Measurements from ENCODE around the gene IL1RL2.

IL1RL2 gene

DNA sequence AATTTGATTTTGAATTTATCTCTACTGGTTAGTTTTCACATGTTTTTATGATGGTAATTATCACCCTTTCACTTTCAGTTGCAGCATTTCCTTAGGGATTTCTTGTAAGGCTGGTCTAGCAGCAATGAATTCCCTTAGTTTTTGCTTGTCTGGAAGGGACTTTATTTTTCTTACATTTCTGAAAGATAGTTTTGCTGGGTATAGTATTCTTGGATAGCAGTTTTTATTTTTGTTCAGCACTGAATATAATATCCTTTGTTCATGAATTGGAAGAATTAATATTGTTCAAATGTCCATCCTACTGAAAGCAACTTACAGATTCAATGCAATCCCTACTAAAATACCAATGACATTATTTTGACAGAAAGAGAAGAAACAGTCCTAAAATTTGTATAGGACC lies 30.2 kb downstream of the IL1RL2 start:
- Histone ChIP-seq H3K36me3 (ENCODE audit: insufficient read depth, low read length) (no peaks in the 10 kb centered on the region), H3K4me1 (ENCODE audit: insufficient read depth, low read length, poor library complexity, severe bottlenecking) (peaks cover 7% of the 10 kb centered on the region), H3K4me2 (ENCODE audit: low read depth, low read length, poor library complexity, severe bottlenecking) (no peak overlapping the region), H3K9me2 (replicated peaks; ENCODE audit: low read depth, low read length) (no peaks in the 10 kb centered on the region), H3K9me3 (ENCODE audit: insufficient read depth, low read depth, low read length) (peaks cover 14% of the 10 kb centered on the region), H3F3A (ENCODE audit: low read depth) (no peaks in the 10 kb centered on the region), H4K20me1 (ENCODE audit: insufficient read depth, low read length, poor library complexity, severe bottlenecking) (no peaks in the 10 kb centered on the region), H3K4me3 (ENCODE audit: low read length, poor library complexity, severe bottlenecking) (no peak overlapping the region), H3K27me3 (ENCODE audit: insufficient read depth, low read length, poor library complexity, severe bottlenecking) (no peaks in the 10 kb centered on the region), H2AFZ (ENCODE audit: low read length) (no peak overlapping the region), H3K9ac (ENCODE audit: low read depth, low read length, poor library complexity, severe bottlenecking) (no peak overlapping the region), H3K79me2 (ENCODE audit: insufficient read depth, low read length) (no peaks in the 10 kb centered on the region)
- no peak for TF ChIP-seq EZH2phosphoT487 (IDR thresholded peaks at IDR 0.05; ENCODE audit: borderline replicate concordance)

DNA sequence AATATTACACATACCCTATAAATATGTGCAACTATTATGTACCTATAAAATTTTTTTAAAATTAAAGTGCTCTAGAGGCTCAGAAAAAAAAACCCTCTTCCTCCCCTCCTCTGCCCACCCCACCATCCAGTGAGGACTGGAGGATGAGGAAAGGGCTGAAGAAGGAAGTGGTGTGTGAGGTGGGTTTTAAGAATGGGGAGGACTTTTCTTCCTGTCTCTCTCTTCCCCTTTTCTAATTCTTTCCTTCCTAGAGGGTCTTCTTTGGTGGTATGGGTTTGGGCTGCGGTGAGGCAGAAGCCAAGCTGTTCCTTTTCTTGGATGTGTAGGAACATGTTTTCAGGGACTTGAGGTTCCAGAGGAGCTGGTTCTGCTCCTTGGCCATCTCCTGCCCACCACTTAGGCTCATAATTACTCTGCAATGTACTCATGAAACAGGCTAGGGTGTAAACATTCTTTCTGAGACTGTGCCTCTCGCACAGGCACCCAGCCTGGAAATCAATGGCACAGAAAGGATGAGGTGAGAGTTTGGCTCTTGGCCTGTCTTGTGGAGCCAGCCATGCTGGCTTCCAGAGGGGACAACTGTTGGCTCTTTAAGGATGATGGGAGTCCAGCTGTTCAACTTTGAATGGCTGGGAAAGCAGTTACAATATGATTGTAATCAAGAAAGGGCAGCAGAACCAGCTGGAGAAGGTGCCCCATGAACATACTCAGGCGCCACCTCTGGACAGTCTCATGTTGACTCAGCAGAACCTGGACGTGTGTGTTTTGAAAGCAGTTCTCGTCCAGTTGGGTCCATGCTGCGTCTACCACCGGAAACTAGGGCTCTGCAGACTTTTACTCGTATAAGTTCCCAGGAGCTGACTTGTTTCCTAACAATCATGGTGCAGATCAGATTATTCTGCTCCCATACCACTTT lies 38.3 kb downstream of the IL1RL2 start:
- H3K4me1 ChIP-seq (ENCODE audit: insufficient read depth, low read length, poor library complexity, severe bottlenecking) = peaks cover 24% of the 10 kb centered on the region
- H3K4me2 ChIP-seq (ENCODE audit: low read depth, low read length, poor library complexity, severe bottlenecking) = no peak overlapping the region
- peaks cover 6% of the 10 kb centered on the region for H3K27me3 ChIP-seq (ENCODE audit: insufficient read depth, low read length, poor library complexity, severe bottlenecking)
- H3K36me3 ChIP-seq (ENCODE audit: insufficient read depth, low read length) = no peaks in the 10 kb centered on the region
- TF ChIP-seq EZH2phosphoT487 (IDR thresholded peaks at IDR 0.05; ENCODE audit: borderline replicate concordance) = no peak
- TF ChIP-seq, protein P1, sequence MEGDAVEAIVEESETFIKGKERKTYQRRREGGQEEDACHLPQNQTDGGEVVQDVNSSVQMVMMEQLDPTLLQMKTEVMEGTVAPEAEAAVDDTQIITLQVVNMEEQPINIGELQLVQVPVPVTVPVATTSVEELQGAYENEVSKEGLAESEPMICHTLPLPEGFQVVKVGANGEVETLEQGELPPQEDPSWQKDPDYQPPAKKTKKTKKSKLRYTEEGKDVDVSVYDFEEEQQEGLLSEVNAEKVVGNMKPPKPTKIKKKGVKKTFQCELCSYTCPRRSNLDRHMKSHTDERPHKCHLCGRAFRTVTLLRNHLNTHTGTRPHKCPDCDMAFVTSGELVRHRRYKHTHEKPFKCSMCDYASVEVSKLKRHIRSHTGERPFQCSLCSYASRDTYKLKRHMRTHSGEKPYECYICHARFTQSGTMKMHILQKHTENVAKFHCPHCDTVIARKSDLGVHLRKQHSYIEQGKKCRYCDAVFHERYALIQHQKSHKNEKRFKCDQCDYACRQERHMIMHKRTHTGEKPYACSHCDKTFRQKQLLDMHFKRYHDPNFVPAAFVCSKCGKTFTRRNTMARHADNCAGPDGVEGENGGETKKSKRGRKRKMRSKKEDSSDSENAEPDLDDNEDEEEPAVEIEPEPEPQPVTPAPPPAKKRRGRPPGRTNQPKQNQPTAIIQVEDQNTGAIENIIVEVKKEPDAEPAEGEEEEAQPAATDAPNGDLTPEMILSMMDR (conservative IDR thresholded peaks at IDR 0.05; ENCODE audit: low read length) = 0 out of 2 replicates have a peak, but pooled peaks have one; percentile 25
- no peaks in the 10 kb centered on the region for H3K9me3 ChIP-seq (ENCODE audit: insufficient read depth, low read depth, low read length)
- no peaks in the 10 kb centered on the region for H3K9me2 ChIP-seq (replicated peaks; ENCODE audit: low read depth, low read length)
- H3F3A ChIP-seq (ENCODE audit: low read depth) = no peaks in the 10 kb centered on the region
- no peak overlapping the region for H3K4me3 ChIP-seq (ENCODE audit: low read length, poor library complexity, severe bottlenecking)
- peak overlapping the region; percentile 58 for H2AFZ ChIP-seq (ENCODE audit: low read length)
- no peaks in the 10 kb centered on the region for H3K79me2 ChIP-seq (ENCODE audit: insufficient read depth, low read length)
- no peaks in the 10 kb centered on the region for H4K20me1 ChIP-seq (ENCODE audit: insufficient read depth, low read length, poor library complexity, severe bottlenecking)
- H3K9ac ChIP-seq (ENCODE audit: low read depth, low read length, poor library complexity, severe bottlenecking) = no peak overlapping the region

DNA sequence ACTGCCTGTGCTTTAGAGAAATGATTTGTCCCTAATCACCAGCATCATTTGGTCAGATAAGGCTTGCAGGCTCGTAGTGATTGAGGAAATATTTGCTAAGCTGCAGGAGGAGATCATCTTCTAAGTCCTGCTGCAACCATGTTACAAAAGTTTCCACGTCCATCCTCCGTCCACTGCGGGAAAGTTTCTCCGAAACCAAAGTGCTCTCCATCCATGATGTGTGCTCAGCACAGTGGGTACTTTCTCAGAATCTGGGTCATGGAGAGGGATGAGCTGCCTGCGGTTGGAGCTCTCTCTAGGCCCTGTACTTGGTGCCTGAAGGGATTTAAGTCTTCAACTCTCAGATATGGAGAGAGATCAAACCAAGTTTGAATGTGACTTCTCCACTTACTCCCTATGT lies 39.3 kb downstream of the IL1RL2 start:
- no peaks in the 10 kb centered on the region for H3K9me3 ChIP-seq (ENCODE audit: insufficient read depth, low read depth, low read length)
- no peaks in the 10 kb centered on the region for H3F3A ChIP-seq (ENCODE audit: low read depth)
- no peak overlapping the region for H2AFZ ChIP-seq (ENCODE audit: low read length)
- H3K27me3 ChIP-seq (ENCODE audit: insufficient read depth, low read length, poor library complexity, severe bottlenecking) = peaks cover 6% of the 10 kb centered on the region
- no peaks in the 10 kb centered on the region for H3K79me2 ChIP-seq (ENCODE audit: insufficient read depth, low read length)
- no peak overlapping the region for H3K4me3 ChIP-seq (ENCODE audit: low read length, poor library complexity, severe bottlenecking)
- H4K20me1 ChIP-seq (ENCODE audit: insufficient read depth, low read length, poor library complexity, severe bottlenecking) = no peaks in the 10 kb centered on the region
- H3K36me3 ChIP-seq (ENCODE audit: insufficient read depth, low read length) = no peaks in the 10 kb centered on the region
- no peak overlapping the region for H3K4me2 ChIP-seq (ENCODE audit: low read depth, low read length, poor library complexity, severe bottlenecking)
- H3K9me2 ChIP-seq (replicated peaks; ENCODE audit: low read depth, low read length) = no peaks in the 10 kb centered on the region
- no peak for TF ChIP-seq EZH2phosphoT487 (IDR thresholded peaks at IDR 0.05; ENCODE audit: borderline replicate concordance)
- peaks cover 24% of the 10 kb centered on the region for H3K4me1 ChIP-seq (ENCODE audit: insufficient read depth, low read length, poor library complexity, severe bottlenecking)
- no peak overlapping the region for H3K9ac ChIP-seq (ENCODE audit: low read depth, low read length, poor library complexity, severe bottlenecking)

DNA sequence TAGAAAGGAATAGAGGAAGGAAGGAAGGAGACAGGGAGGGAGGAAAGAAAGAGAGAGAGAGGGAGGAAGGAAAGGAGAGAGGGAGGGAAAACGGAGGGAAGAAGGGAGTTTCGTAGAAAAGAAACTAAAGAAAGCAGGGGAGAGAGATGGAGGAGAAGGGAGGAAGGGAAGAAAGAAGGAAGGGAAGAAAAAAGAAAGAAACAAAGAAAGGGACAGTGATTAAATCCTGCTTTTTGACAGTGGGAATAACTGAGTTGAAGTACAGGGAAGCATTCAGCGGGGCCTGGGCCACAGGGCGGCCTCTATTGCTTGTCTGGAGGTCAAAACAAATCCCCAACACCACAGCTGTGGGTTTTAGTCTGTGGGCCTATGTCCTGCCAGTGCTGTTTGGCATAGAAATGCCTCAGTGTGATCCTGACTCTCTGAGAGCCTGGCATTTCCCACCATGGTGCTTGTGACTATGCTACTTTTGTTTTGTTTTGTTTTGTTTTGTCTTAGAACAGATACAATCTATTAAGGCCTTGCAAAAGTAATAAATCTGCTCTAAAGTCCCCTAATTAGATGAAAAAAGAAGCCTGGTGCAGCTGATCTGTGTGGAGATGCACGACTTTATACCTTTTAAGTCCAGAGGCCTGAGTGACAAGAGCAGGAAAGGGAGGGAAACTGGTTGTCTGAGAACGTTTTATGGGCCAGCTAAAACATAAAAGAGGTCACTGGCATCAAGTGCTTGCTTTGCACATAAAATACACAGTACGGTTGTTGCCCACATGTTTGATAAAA lies 40.0 kb downstream of the IL1RL2 start:
- Histone ChIP-seq H3K4me1 (ENCODE audit: insufficient read depth, low read length, poor library complexity, severe bottlenecking) (peaks cover 24% of the 10 kb centered on the region), H3K79me2 (ENCODE audit: insufficient read depth, low read length) (no peaks in the 10 kb centered on the region), H3K36me3 (ENCODE audit: insufficient read depth, low read length) (no peaks in the 10 kb centered on the region), H3K9ac (ENCODE audit: low read depth, low read length, poor library complexity, severe bottlenecking) (peak overlapping the region; percentile 6), H3K9me2 (replicated peaks; ENCODE audit: low read depth, low read length) (no peaks in the 10 kb centered on the region), H3K9me3 (ENCODE audit: insufficient read depth, low read depth, low read length) (no peaks in the 10 kb centered on the region), H3K27me3 (ENCODE audit: insufficient read depth, low read length, poor library complexity, severe bottlenecking) (peaks cover 6% of the 10 kb centered on the region), H3F3A (ENCODE audit: low read depth) (no peaks in the 10 kb centered on the region), H3K4me2 (ENCODE audit: low read depth, low read length, poor library complexity, severe bottlenecking) (peak overlapping the region; percentile 58), H3K4me3 (ENCODE audit: low read length, poor library complexity, severe bottlenecking) (peak overlapping the region; percentile 40), H2AFZ (ENCODE audit: low read length) (peak overlapping the region; percentile 90), H4K20me1 (ENCODE audit: insufficient read depth, low read length, poor library complexity, severe bottlenecking) (no peaks in the 10 kb centered on the region)
- no peak for TF ChIP-seq EZH2phosphoT487 (IDR thresholded peaks at IDR 0.05; ENCODE audit: borderline replicate concordance)
- TF ChIP-seq, protein P1 (conservative IDR thresholded peaks at IDR 0.05; ENCODE audit: low read length) = no peak

Measured in Loucy (cell line).